GM23338 (cell line): ENCODE measurements around the gene RPH3AL. TPM values are rescaled to one million over a fixed set of nuclear protein-coding genes. Genes with fewer than 3 reads are reported as not detected.

Experiments
- CREB1 ChIP-seq: fragments of 250-450 bp; sonication (Bioruptor Pico); IDR thresholded peaks from 2 replicates; pipeline ENCODE4 v1.5.0; 2020; ENCODE audit warnings: low read depth, mild to moderate bottlenecking, moderate library complexity
- EZH2 ChIP-seq: fragments of 200-600 bp; sonication (generic); IDR thresholded peaks from one replicate; pipeline ENCODE4 v1.8.0; 2017; ENCODE audit warnings: antibody characterized with exemption, mild to moderate bottlenecking, low read depth; ENCODE audit not compliant: unreplicated experiment
- JUNB ChIP-seq: IDR thresholded peaks from one replicate; pipeline ENCODE4 v1.6.1; 2016; ENCODE audit warnings: antibody characterized with exemption; ENCODE audit not compliant: unreplicated experiment
- NANOG ChIP-seq: IDR thresholded peaks from 2 replicates; pipeline ENCODE4 v1.6.1; 2016; ENCODE audit warnings: antibody characterized with exemption, borderline replicate concordance
- POLR2AphosphoS5 ChIP-seq: IDR thresholded peaks from 2 replicates; pipeline ENCODE4 v1.6.1; 2016; ENCODE audit warnings: antibody characterized with exemption, low read depth
- STAT1 ChIP-seq: IDR thresholded peaks from one replicate; pipeline ENCODE4 v1.6.1; 2016; ENCODE audit warnings: antibody characterized with exemption; ENCODE audit not compliant: unreplicated experiment
- ZNF114 ChIP-seq: fragments of 250-450 bp; sonication (Bioruptor Pico); IDR thresholded peaks from 2 replicates; pipeline ENCODE4 v1.5.0; 2020; ENCODE audit warnings: mild to moderate bottlenecking, moderate library complexity
- ZNF331 ChIP-seq: fragments of 250-450 bp; sonication (Bioruptor Pico); IDR thresholded peaks from 2 replicates; pipeline ENCODE4 v1.5.0; 2020; ENCODE audit warnings: low read depth, mild to moderate bottlenecking, moderate library complexity
- ZNF462 ChIP-seq: fragments of 250-450 bp; sonication (Bioruptor Pico); IDR thresholded peaks from 2 replicates; pipeline ENCODE4 v1.5.0; 2020; ENCODE audit warnings: mild to moderate bottlenecking, moderate library complexity
- polyA plus RNA-seq: library from polyadenylated mRNA; unstranded; fragments of >200 nt; fragmentation: Nextera tagmentation; extraction: Ambion mirVana; gene quantifications from 2 replicates; pipeline ENCODE4 v1.2.1, GENCODE V29; 2016
- total RNA-seq: library from RNA; depleted of rRNA; stranded (reverse); fragments of >200 nt; shearing (Covaris generic); gene quantifications from 2 replicates; pipeline ENCODE4 v1.2.3, GENCODE V29; 2014
- TF ChIP-seq, protein P1 (sequence below): IDR thresholded peaks from 2 replicates; pipeline ENCODE4 v1.6.1; 2016; ENCODE audit warnings: antibody characterized with exemption
- TF ChIP-seq, protein P2 (sequence below), 2 experiments: fragments of 200-600 bp in 1 of 2; sonication (generic) in 1 of 2; conservative IDR thresholded peaks; 2 replicates each; pipeline versions ENCODE4 v1.5.1 to v1.6.1; 2016 to 2017; ENCODE audit warnings: antibody characterized with exemption in 2 of 2, low read depth in 2 of 2, mild to moderate bottlenecking in 2 of 2, moderate library complexity in 1 of 2

The RPH3AL gene
- total and polyA plus RNA-seq, 2 experiments from 2014 or later, result 2.7 to 6.3 TPM

GRCh38 chr17:348692-349425 is 3.7 kb downstream of the RPH3AL start (continued):
- TF ChIP-seq ZNF462 (CRISPR knock-in tag) (no peak), NANOG (no peak), ZNF331 (CRISPR knock-in tag) (no peak), CREB1 (CRISPR knock-in tag) (no peak), POLR2AphosphoS5 (no peak), JUNB (no peak), EZH2 (no peak), STAT1 (no peak), ZNF114 (CRISPR knock-in tag) (no peak)
- TF ChIP-seq, protein P1, sequence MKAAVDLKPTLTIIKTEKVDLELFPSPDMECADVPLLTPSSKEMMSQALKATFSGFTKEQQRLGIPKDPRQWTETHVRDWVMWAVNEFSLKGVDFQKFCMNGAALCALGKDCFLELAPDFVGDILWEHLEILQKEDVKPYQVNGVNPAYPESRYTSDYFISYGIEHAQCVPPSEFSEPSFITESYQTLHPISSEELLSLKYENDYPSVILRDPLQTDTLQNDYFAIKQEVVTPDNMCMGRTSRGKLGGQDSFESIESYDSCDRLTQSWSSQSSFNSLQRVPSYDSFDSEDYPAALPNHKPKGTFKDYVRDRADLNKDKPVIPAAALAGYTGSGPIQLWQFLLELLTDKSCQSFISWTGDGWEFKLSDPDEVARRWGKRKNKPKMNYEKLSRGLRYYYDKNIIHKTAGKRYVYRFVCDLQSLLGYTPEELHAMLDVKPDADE, result no peak
- TF ChIP-seq, protein P2, sequence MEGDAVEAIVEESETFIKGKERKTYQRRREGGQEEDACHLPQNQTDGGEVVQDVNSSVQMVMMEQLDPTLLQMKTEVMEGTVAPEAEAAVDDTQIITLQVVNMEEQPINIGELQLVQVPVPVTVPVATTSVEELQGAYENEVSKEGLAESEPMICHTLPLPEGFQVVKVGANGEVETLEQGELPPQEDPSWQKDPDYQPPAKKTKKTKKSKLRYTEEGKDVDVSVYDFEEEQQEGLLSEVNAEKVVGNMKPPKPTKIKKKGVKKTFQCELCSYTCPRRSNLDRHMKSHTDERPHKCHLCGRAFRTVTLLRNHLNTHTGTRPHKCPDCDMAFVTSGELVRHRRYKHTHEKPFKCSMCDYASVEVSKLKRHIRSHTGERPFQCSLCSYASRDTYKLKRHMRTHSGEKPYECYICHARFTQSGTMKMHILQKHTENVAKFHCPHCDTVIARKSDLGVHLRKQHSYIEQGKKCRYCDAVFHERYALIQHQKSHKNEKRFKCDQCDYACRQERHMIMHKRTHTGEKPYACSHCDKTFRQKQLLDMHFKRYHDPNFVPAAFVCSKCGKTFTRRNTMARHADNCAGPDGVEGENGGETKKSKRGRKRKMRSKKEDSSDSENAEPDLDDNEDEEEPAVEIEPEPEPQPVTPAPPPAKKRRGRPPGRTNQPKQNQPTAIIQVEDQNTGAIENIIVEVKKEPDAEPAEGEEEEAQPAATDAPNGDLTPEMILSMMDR (conservative IDR thresholded peaks at IDR 0.05; ENCODE audit: low read depth in 2 of 2), result no peak; a peak in 1 of 4 replicates
